GM23338 (cell line): ENCODE results near the gene PIK3R5. TPM values are rescaled to one million over a fixed set of nuclear protein-coding genes. Genes with fewer than 3 reads are reported as not detected.

Experiments
- ATAC-seq: fragments of 200-7000 bp; cut with Tn5 transposase; 3 replicates; pipeline ENCODE4 v1.9.1; 2020
- DNase-seq: peaks from one replicate; pipeline ENCODE4 v3.0.0-alpha.2; 2015; ENCODE audit warnings: low spot score
- H2AFZ ChIP-seq: fragments of 200-600 bp; sonication (generic); 2 replicates; pipeline ENCODE4 v1.8.0; 2016; ENCODE audit warnings: antibody characterized with exemption, mild to moderate bottlenecking, moderate library complexity
- H3F3A ChIP-seq: fragments of 200-600 bp; sonication (generic); replicated peaks from 2 replicates; pipeline ENCODE4 v1.8.0; 2017; ENCODE audit warnings: antibody characterized with exemption, mixed run types, low read depth
- H3K27ac ChIP-seq: fragments of 200-600 bp; sonication (generic); 2 replicates; pipeline ENCODE4 v1.6.1; 2016; ENCODE audit warnings: low read depth
- H3K27me3 ChIP-seq: fragments of 200-600 bp; sonication (generic); 2 replicates; pipeline ENCODE4 v1.8.0; 2016; ENCODE audit warnings: mild to moderate bottlenecking, mixed run types, moderate library complexity; ENCODE audit not compliant: insufficient read depth
- H3K36me3 ChIP-seq: fragments of 200-600 bp; sonication (generic); 2 replicates; pipeline ENCODE4 v1.8.0; 2016; ENCODE audit warnings: mild to moderate bottlenecking; ENCODE audit not compliant: insufficient read depth
- H3K4me1 ChIP-seq: fragments of 200-600 bp; sonication (generic); 2 replicates; pipeline ENCODE4 v1.8.0; 2016; ENCODE audit warnings: mild to moderate bottlenecking, moderate library complexity; ENCODE audit not compliant: insufficient read depth
- H3K4me2 ChIP-seq: fragments of 200-600 bp; sonication (generic); 2 replicates; pipeline ENCODE4 v1.7.1; 2017; ENCODE audit warnings: mixed run types
- H3K4me3 ChIP-seq: fragments of 200-600 bp; sonication (generic); 2 replicates; pipeline ENCODE4 v1.6.1; 2016; ENCODE audit warnings: mixed run types
- H3K79me2 ChIP-seq: fragments of 200-600 bp; sonication (generic); replicated peaks from 2 replicates; pipeline ENCODE4 v1.8.0; 2017; ENCODE audit warnings: mild to moderate bottlenecking; ENCODE audit not compliant: insufficient read depth
- H3K9me2 ChIP-seq: fragments of 200-600 bp; sonication (generic); 2 replicates; pipeline ENCODE4 v1.8.0; 2017; ENCODE audit not compliant: insufficient read depth
- H4K20me1 ChIP-seq: fragments of 200-600 bp; sonication (generic); replicated peaks from 2 replicates; pipeline ENCODE4 v1.8.0; 2017; ENCODE audit warnings: mild to moderate bottlenecking; ENCODE audit not compliant: insufficient read depth
- H3K27ac Mint-ChIP-seq: 2 replicates; pipeline ENCODE4 v1.8.0; 2020; ENCODE audit warnings: inconsistent platforms, mild to moderate bottlenecking, moderate library complexity, mixed read lengths
- H3K27me3 Mint-ChIP-seq: 3 replicates; pipeline ENCODE4 v1.8.0; 2022; ENCODE audit warnings: low read depth, mild to moderate bottlenecking, moderate library complexity, mixed read lengths, inconsistent platforms; ENCODE audit not compliant: insufficient read depth, poor library complexity
- H3K36me3 Mint-ChIP-seq: 3 replicates; pipeline ENCODE4 v1.8.0; 2021; ENCODE audit warnings: low read depth, mild to moderate bottlenecking, inconsistent platforms, moderate library complexity, mixed read lengths
- H3K4me1 Mint-ChIP-seq: 3 replicates; pipeline ENCODE4 v1.8.0; 2020; ENCODE audit warnings: mild to moderate bottlenecking, inconsistent platforms, mixed read lengths
- H3K4me3 Mint-ChIP-seq: 3 replicates; pipeline ENCODE4 v1.8.0; 2021; ENCODE audit warnings: moderate library complexity, mild to moderate bottlenecking, inconsistent platforms, mixed read lengths
- H3K9me3 Mint-ChIP-seq: 3 replicates; pipeline ENCODE4 v1.8.0; 2020; ENCODE audit warnings: moderate library complexity, mild to moderate bottlenecking, inconsistent platforms, mixed read lengths
- CREB1 ChIP-seq: fragments of 250-450 bp; sonication (Bioruptor Pico); IDR thresholded peaks from 2 replicates; pipeline ENCODE4 v1.5.0; 2020; ENCODE audit warnings: low read depth, mild to moderate bottlenecking, moderate library complexity
- CTCF ChIP-seq, 2 experiments: fragments of 200-600 bp in 1 of 2; sonication (generic) in 1 of 2; conservative IDR thresholded peaks; 2 replicates each; pipeline versions ENCODE4 v1.5.1 to v1.6.1; 2016 to 2017; ENCODE audit warnings: antibody characterized with exemption in 2 of 2, low read depth in 2 of 2, mild to moderate bottlenecking in 2 of 2, moderate library complexity in 1 of 2
- ETS1 ChIP-seq: IDR thresholded peaks from 2 replicates; pipeline ENCODE4 v1.6.1; 2016; ENCODE audit warnings: antibody characterized with exemption
- EZH2 ChIP-seq: fragments of 200-600 bp; sonication (generic); IDR thresholded peaks from one replicate; pipeline ENCODE4 v1.8.0; 2017; ENCODE audit warnings: antibody characterized with exemption, mild to moderate bottlenecking, low read depth; ENCODE audit not compliant: unreplicated experiment
- EZH2phosphoT487 ChIP-seq: fragments of 200-600 bp; sonication (generic); IDR thresholded peaks from one replicate; pipeline ENCODE4 v1.8.1; 2018; ENCODE audit warnings: antibody characterized with exemption; ENCODE audit not compliant: unreplicated experiment
- JUNB ChIP-seq: IDR thresholded peaks from one replicate; pipeline ENCODE4 v1.6.1; 2016; ENCODE audit warnings: antibody characterized with exemption; ENCODE audit not compliant: unreplicated experiment
- NANOG ChIP-seq: IDR thresholded peaks from 2 replicates; pipeline ENCODE4 v1.6.1; 2016; ENCODE audit warnings: antibody characterized with exemption, borderline replicate concordance
- POLR2AphosphoS5 ChIP-seq: IDR thresholded peaks from 2 replicates; pipeline ENCODE4 v1.6.1; 2016; ENCODE audit warnings: antibody characterized with exemption, low read depth
- REST ChIP-seq: IDR thresholded peaks from one replicate; pipeline ENCODE4 v1.6.1; 2018; ENCODE audit warnings: antibody characterized with exemption; ENCODE audit not compliant: unreplicated experiment
- STAT1 ChIP-seq: IDR thresholded peaks from one replicate; pipeline ENCODE4 v1.6.1; 2016; ENCODE audit warnings: antibody characterized with exemption; ENCODE audit not compliant: unreplicated experiment
- ZNF114 ChIP-seq: fragments of 250-450 bp; sonication (Bioruptor Pico); IDR thresholded peaks from 2 replicates; pipeline ENCODE4 v1.5.0; 2020; ENCODE audit warnings: mild to moderate bottlenecking, moderate library complexity
- ZNF462 ChIP-seq: fragments of 250-450 bp; sonication (Bioruptor Pico); IDR thresholded peaks from 2 replicates; pipeline ENCODE4 v1.5.0; 2020; ENCODE audit warnings: mild to moderate bottlenecking, moderate library complexity
- polyA plus RNA-seq: library from polyadenylated mRNA; unstranded; fragments of >200 nt; fragmentation: Nextera tagmentation; extraction: Ambion mirVana; gene quantifications from 2 replicates; pipeline ENCODE4 v1.2.1, GENCODE V29; 2016
- total RNA-seq: library from RNA; depleted of rRNA; stranded (reverse); fragments of >200 nt; shearing (Covaris generic); gene quantifications from 2 replicates; pipeline ENCODE4 v1.2.3, GENCODE V29; 2014

PIK3R5 gene
- total and polyA plus RNA-seq, 2 experiments from 2014 or later = 1.7 to 9.4 TPM

GRCh38 chr17:8835106-8835505 lies 130.4 kb downstream of the PIK3R5 start:
- no peak overlapping the region for H3K27ac ChIP-seq
- peaks cover 9% of the 10 kb centered on the region for H3K27me3 Mint-ChIP-seq
- H2AFZ ChIP-seq = no peak overlapping the region
- DNase-seq (no peak), ATAC-seq (no peak)
- H3K79me2 ChIP-seq = no peaks in the 10 kb centered on the region
- H3K36me3 ChIP-seq = no peaks in the 10 kb centered on the region
- no peaks in the 10 kb centered on the region for H3F3A ChIP-seq
- H3K9me2 ChIP-seq = no peaks in the 10 kb centered on the region
- peaks cover 3% of the 10 kb centered on the region; the same call in 1 of the 3 replicates for H3K9me3 Mint-ChIP-seq
- H3K27ac Mint-ChIP-seq = no peak overlapping the region
- H4K20me1 ChIP-seq = no peaks in the 10 kb centered on the region
- no peak for TF ChIP-seq REST
- no peak for TF ChIP-seq CTCF (conservative IDR thresholded peaks at IDR 0.05; ENCODE audit: low read depth in 2 of 2)
- no peak for TF ChIP-seq JUNB
- no peak for TF ChIP-seq ZNF462 (CRISPR knock-in tag)
- no peak for TF ChIP-seq NANOG
- TF ChIP-seq CREB1 (CRISPR knock-in tag) = no peak
- TF ChIP-seq ZNF114 (CRISPR knock-in tag) = no peak
- TF ChIP-seq ETS1 = no peak
- TF ChIP-seq POLR2AphosphoS5 = no peak
- TF ChIP-seq EZH2phosphoT487 = no peak
- no peak for TF ChIP-seq EZH2
- TF ChIP-seq STAT1 = no peak
- H3K4me3 Mint-ChIP-seq = no peak overlapping the region
- H3K36me3 Mint-ChIP-seq = no peaks in the 10 kb centered on the region
- no peaks in the 10 kb centered on the region; the same call in 1 of the 2 replicates for H3K4me1 ChIP-seq
- no peak overlapping the region for H3K4me2 ChIP-seq
- no peaks in the 10 kb centered on the region for H3K27me3 ChIP-seq
- peaks cover 13% of the 10 kb centered on the region for H3K4me1 Mint-ChIP-seq
- H3K4me3 ChIP-seq = no peak overlapping the region
